ENCODE measurements around the gene FBXO46.
A peak's percentile ranks its signal among the peaks of the same experiment; 100 is the strongest.

The FBXO46 gene

GRCh38 chr19:45773384-45773783, 42.7 kb upstream of the FBXO46 start:
- TF ChIP-seq CTCF (IDR thresholded peaks at IDR 0.05; ENCODE audit: insufficient read depth, low read length) (no peak), SPI1 (IDR thresholded peaks at IDR 0.05; ENCODE audit: borderline replicate concordance, low read depth) (no peak)
- DNase-seq (ENCODE audit: low read depth in 1 of 2, low spot score in 1 of 2), result no peak
- no peak overlapping the region for H3K4me3 ChIP-seq (replicated peaks; ENCODE audit: insufficient read depth, low read length)
- peaks cover 40% of the 10 kb centered on the region for H3K27me3 ChIP-seq (ENCODE audit: insufficient read depth, poor library complexity, severe bottlenecking)
- no peak overlapping the region for H3K27ac ChIP-seq (replicated peaks)

GRCh38 chr19:45772912-45773311, 42.2 kb upstream of the FBXO46 start:
- no peak overlapping the region for H3K4me3 ChIP-seq (replicated peaks; ENCODE audit: insufficient read depth, low read length)
- no peak overlapping the region for H3K27ac ChIP-seq (replicated peaks)
- DNase-seq (ENCODE audit: low read depth in 1 of 2, low spot score in 1 of 2), result no peak
- H3K27me3 ChIP-seq (ENCODE audit: insufficient read depth, poor library complexity, severe bottlenecking), result peaks cover 40% of the 10 kb centered on the region
- TF ChIP-seq REST (IDR thresholded peaks at IDR 0.05; ENCODE audit: insufficient replicate concordance, low read depth), result no peak
- TF ChIP-seq SPI1 (IDR thresholded peaks at IDR 0.05; ENCODE audit: borderline replicate concordance, low read depth), result no peak
- TF ChIP-seq POLR2AphosphoS5 (IDR thresholded peaks at IDR 0.05; ENCODE audit: low read depth), result no peak
- TF ChIP-seq CTCF (IDR thresholded peaks at IDR 0.05; ENCODE audit: insufficient read depth, low read length), result no peak
- no peak for TF ChIP-seq GABPA (IDR thresholded peaks at IDR 0.05; ENCODE audit: low read depth)

GRCh38 chr19:45772130-45772840, 41.6 kb upstream of the FBXO46 start:
- Histone ChIP-seq H3K27ac (replicated peaks) (no peak overlapping the region), H3K27me3 (ENCODE audit: insufficient read depth, poor library complexity, severe bottlenecking) (peaks cover 42% of the 10 kb centered on the region), H3K4me3 (replicated peaks; ENCODE audit: insufficient read depth, low read length) (no peak overlapping the region)
- TF ChIP-seq CTCF (IDR thresholded peaks at IDR 0.05; ENCODE audit: insufficient read depth, low read length), result no peak
- TF ChIP-seq GABPA (IDR thresholded peaks at IDR 0.05; ENCODE audit: low read depth), result no peak
- TF ChIP-seq POLR2AphosphoS5 (IDR thresholded peaks at IDR 0.05; ENCODE audit: low read depth), result no peak
- no peak for TF ChIP-seq SPI1 (IDR thresholded peaks at IDR 0.05; ENCODE audit: borderline replicate concordance, low read depth)
- TF ChIP-seq REST (IDR thresholded peaks at IDR 0.05; ENCODE audit: insufficient replicate concordance, low read depth), result no peak
- DNase-seq (ENCODE audit: low read depth in 1 of 2, low spot score in 1 of 2), result peak in 1 of 2 experiments; percentile 32
